DOHH2 (cell line): ENCODE results near the gene KDM5A.

Experiments used
- H3F3A ChIP-seq: fragments of 200-600 bp; sonication (generic), shearing (Covaris generic); 2 replicates; pipeline ENCODE4 v1.6.0; 2016; ENCODE audit warnings: antibody characterized with exemption, mild to moderate bottlenecking; ENCODE audit not compliant: control insufficient read depth, insufficient read depth
- H3K27ac ChIP-seq: fragments of 200-600 bp; sonication (generic); 2 replicates; pipeline ENCODE4 v1.5.1; 2014; ENCODE audit warnings: low read depth, mild to moderate bottlenecking, low read length, moderate library complexity
- H3K27me3 ChIP-seq: fragments of 200-600 bp; sonication (generic); 2 replicates; pipeline ENCODE4 v1.6.1; 2014; ENCODE audit warnings: mild to moderate bottlenecking, low read length, mixed read lengths; ENCODE audit not compliant: control insufficient read depth
- H3K36me3 ChIP-seq: fragments of 200-600 bp; sonication (generic); 2 replicates; pipeline ENCODE4 v1.6.1; 2014; ENCODE audit warnings: mild to moderate bottlenecking, low read length, moderate library complexity, mixed read lengths; ENCODE audit not compliant: control insufficient read depth
- H3K4me1 ChIP-seq: fragments of 200-600 bp; sonication (generic); 2 replicates; pipeline ENCODE4 v1.6.1; 2014; ENCODE audit warnings: mild to moderate bottlenecking, low read length, mixed read lengths; ENCODE audit not compliant: control insufficient read depth
- H3K4me2 ChIP-seq: fragments of 200-600 bp; sonication (generic); 2 replicates; pipeline ENCODE4 v1.6.0; 2014; ENCODE audit warnings: mild to moderate bottlenecking, low read length, moderate library complexity
- H3K4me3 ChIP-seq: fragments of 200-600 bp; sonication (generic); 2 replicates; pipeline ENCODE4 v1.5.1; 2014; ENCODE audit warnings: mild to moderate bottlenecking, low read length, mixed read lengths
- H3K79me2 ChIP-seq: fragments of 200-600 bp; sonication (generic); 2 replicates; pipeline ENCODE4 v1.6.1; 2014; ENCODE audit warnings: mild to moderate bottlenecking, low read length, mixed read lengths; ENCODE audit not compliant: control insufficient read depth
- H3K9me2 ChIP-seq: fragments of 200-600 bp; sonication (generic); replicated peaks from 2 replicates; pipeline ENCODE4 v1.6.1; 2014; ENCODE audit warnings: mild to moderate bottlenecking, low read length, mixed read lengths; ENCODE audit not compliant: control insufficient read depth
- H3K9me3 ChIP-seq: fragments of 200-600 bp; sonication (generic); 2 replicates; pipeline ENCODE4 v1.6.1; 2014; ENCODE audit warnings: antibody characterized with exemption, low read length, mixed read lengths; ENCODE audit not compliant: control insufficient read depth, insufficient read depth
- H4K20me1 ChIP-seq: fragments of 200-600 bp; sonication (generic); 2 replicates; pipeline ENCODE4 v1.6.0; 2014; ENCODE audit warnings: low read depth, mild to moderate bottlenecking, antibody characterized with exemption, low read length, moderate library complexity; ENCODE audit not compliant: control insufficient read depth, insufficient read depth
- CTCF ChIP-seq: fragments of 200-600 bp; sonication (generic); IDR thresholded peaks from one replicate; pipeline ENCODE4 v1.5.1; 2014; ENCODE audit warnings: antibody characterized with exemption, mild to moderate bottlenecking, low read depth, low read length; ENCODE audit not compliant: poor library complexity, severe bottlenecking
- EZH2phosphoT487 ChIP-seq: fragments of 200-600 bp; sonication (generic); IDR thresholded peaks from 2 replicates; pipeline ENCODE4 v1.6.1; 2017; ENCODE audit warnings: borderline replicate concordance, mild to moderate bottlenecking, antibody characterized with exemption, low read length, moderate library complexity, mixed read lengths

KDM5A gene

GRCh38 chr12:291153-291723 lies 97.9 kb downstream of the KDM5A start:
- Histone ChIP-seq H3K4me2 (no peak overlapping the region), H3K9me3 (no peaks in the 10 kb centered on the region), H3K4me1 (no peaks in the 10 kb centered on the region), H3K79me2 (no peaks in the 10 kb centered on the region), H3K36me3 (peaks cover 86% of the 10 kb centered on the region), H4K20me1 (no peaks in the 10 kb centered on the region), H3K9me2 (no peaks in the 10 kb centered on the region), H3K27me3 (no peaks in the 10 kb centered on the region), H3K4me3 (no peak overlapping the region), H3K27ac (no peak overlapping the region), H3F3A (no peaks in the 10 kb centered on the region)
- TF ChIP-seq EZH2phosphoT487 (no peak), CTCF (no peak)

DNA sequence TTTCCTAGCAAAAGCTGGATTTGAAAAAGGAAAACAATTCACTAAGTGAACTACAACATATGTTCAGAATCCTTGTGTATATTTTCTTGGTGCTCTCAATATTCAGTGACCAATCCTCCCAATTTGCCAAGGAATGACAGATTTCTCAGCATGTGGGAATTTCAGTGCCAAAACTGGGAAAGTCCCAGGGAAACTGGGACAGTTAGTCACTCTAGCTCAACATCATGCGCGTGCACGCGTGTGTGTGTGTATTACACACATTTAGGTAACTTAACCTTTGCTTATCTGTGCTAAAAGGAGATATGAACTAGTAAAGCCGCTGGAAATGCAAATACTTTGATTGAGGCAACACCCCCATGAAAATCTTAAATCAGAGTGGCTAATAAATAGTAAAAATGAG lies 100.4 kb downstream of the KDM5A start:
- H3K27ac ChIP-seq = no peak overlapping the region
- no peaks in the 10 kb centered on the region for H3F3A ChIP-seq
- no peaks in the 10 kb centered on the region for H3K9me3 ChIP-seq
- no peaks in the 10 kb centered on the region for H4K20me1 ChIP-seq
- no peak overlapping the region for H3K4me3 ChIP-seq
- no peaks in the 10 kb centered on the region for H3K9me2 ChIP-seq
- TF ChIP-seq EZH2phosphoT487 = no peak
- TF ChIP-seq CTCF = no peak
- H3K4me2 ChIP-seq = no peak overlapping the region
- peaks cover 81% of the 10 kb centered on the region for H3K36me3 ChIP-seq
- no peaks in the 10 kb centered on the region for H3K4me1 ChIP-seq
- H3K79me2 ChIP-seq = no peaks in the 10 kb centered on the region
- no peaks in the 10 kb centered on the region for H3K27me3 ChIP-seq

GRCh38 chr12:286531-287300 lies 102.4 kb downstream of the KDM5A start:
- Histone ChIP-seq H3K36me3 (peaks cover 63% of the 10 kb centered on the region), H3K79me2 (no peaks in the 10 kb centered on the region), H3F3A (no peaks in the 10 kb centered on the region), H3K9me2 (no peaks in the 10 kb centered on the region), H3K27ac (no peak overlapping the region), H3K4me2 (no peak overlapping the region), H3K4me1 (no peaks in the 10 kb centered on the region), H3K4me3 (no peak overlapping the region), H4K20me1 (no peaks in the 10 kb centered on the region), H3K9me3 (no peaks in the 10 kb centered on the region), H3K27me3 (no peaks in the 10 kb centered on the region)
- no peak for TF ChIP-seq CTCF
- TF ChIP-seq EZH2phosphoT487 = no peak
